ENCODE measurements around the gene RABGAP1L.

DNA sequence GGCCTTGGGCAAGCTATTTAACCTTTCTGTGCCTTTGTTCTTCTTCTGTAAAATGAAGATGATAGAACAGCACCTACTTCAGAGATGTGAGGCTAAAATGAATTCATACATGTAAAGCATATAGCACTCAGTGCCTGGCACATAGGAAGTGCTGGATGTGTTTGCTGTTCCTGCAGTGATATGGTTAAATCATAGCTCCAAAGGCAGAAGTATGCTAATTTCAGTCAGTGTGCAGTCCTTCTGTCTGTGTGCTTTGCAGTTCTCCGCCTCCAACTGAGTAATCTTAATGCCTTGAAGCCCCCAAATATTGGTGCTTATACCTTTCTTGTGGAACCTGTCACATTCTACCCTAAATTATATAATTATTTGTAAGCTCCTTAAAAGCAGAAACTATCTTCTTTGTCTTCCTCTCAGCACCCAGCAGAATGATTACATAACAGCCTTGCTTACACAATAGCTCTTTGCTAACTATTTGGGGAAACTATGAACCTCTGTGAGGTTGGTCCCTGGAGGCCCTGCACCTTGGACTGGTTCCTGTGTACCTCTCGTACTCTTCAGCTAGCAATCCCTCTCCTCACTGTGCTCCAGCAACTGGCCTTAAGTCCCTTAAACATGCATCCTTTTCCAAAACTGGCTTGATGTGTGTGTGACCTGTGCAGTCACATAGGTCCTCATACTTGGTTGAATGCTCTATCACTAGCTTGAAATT lies 783.4 kb downstream of the RABGAP1L start:
- TF ChIP-seq CTCF (IDR thresholded peaks at IDR 0.05): no peak
- TF ChIP-seq USF1 (CRISPR knock-in tag; IDR thresholded peaks at IDR 0.05): no peak
- no peak for TF ChIP-seq CREB1 (CRISPR knock-in tag; IDR thresholded peaks at IDR 0.05)
- TF ChIP-seq CREM (CRISPR knock-in tag; IDR thresholded peaks at IDR 0.05): no peak
- TF ChIP-seq TCF7 (CRISPR knock-in tag; IDR thresholded peaks at IDR 0.05; ENCODE audit: low read depth): no peak
- no peak for TF ChIP-seq NR1H2 (CRISPR knock-in tag; IDR thresholded peaks at IDR 0.05)
- no peak for TF ChIP-seq TEAD4 (CRISPR knock-in tag; IDR thresholded peaks at IDR 0.05)
- TF ChIP-seq SMAD3 (CRISPR knock-in tag; IDR thresholded peaks at IDR 0.05; ENCODE audit: borderline replicate concordance): no peak
- TF ChIP-seq, protein P1, sequence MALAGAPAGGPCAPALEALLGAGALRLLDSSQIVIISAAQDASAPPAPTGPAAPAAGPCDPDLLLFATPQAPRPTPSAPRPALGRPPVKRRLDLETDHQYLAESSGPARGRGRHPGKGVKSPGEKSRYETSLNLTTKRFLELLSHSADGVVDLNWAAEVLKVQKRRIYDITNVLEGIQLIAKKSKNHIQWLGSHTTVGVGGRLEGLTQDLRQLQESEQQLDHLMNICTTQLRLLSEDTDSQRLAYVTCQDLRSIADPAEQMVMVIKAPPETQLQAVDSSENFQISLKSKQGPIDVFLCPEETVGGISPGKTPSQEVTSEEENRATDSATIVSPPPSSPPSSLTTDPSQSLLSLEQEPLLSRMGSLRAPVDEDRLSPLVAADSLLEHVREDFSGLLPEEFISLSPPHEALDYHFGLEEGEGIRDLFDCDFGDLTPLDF (CRISPR knock-in tag; IDR thresholded peaks at IDR 0.05): no peak
- no peak for TF ChIP-seq ETV6 (CRISPR knock-in tag; IDR thresholded peaks at IDR 0.05)
- TF ChIP-seq MAX (CRISPR knock-in tag; IDR thresholded peaks at IDR 0.05): no peak
- TF ChIP-seq ELF4 (CRISPR knock-in tag; IDR thresholded peaks at IDR 0.05; ENCODE audit: low read depth): no peak
- TF ChIP-seq MLX (CRISPR knock-in tag; IDR thresholded peaks at IDR 0.05): no peak
- TF ChIP-seq STAT6 (CRISPR knock-in tag; conservative IDR thresholded peaks at IDR 0.05; ENCODE audit: low read depth): no peak
